ENCODE data around the gene SUMF2. TPM values are rescaled to one million over a fixed set of nuclear protein-coding genes. Genes with fewer than 3 reads are reported as not detected.
A peak's percentile ranks its signal among the peaks of the same experiment; 100 is the strongest.
"Not testable (repeated sequence)": the region's sequence is repeated elsewhere in the genome, so short reads cannot be mapped to it uniquely, and the experiment has no call there.

Gene SUMF2
- total RNA-seq, 4 donors from 2014 or later = 99.4 to 162 (median 132) TPM

GRCh38 chr7:56105508-56105907 lies 41.4 kb downstream of the SUMF2 start:
- Histone ChIP-seq H3K4me3 (peak overlapping the region; percentile 64 to 97 (median 84)), H3K36me3 (peaks cover 0 to 39% (median 13%) of the 10 kb centered on the region in 3 donors), H3K9me3 (no peaks in the 10 kb centered on the region), H3K4me1 (peaks cover 0 to 24% (median 9%) of the 10 kb centered on the region in 4 donors), H3K27ac (peak overlapping the region; percentile 82 to 98 (median 90)), H3K27me3 (peaks cover 0 to 5% of the 10 kb centered on the region in 2 donors)
- no peak for DNase-seq (ENCODE audit: low spot score in 2 of 2)
- 19 to 20% methylated on average over 6 of the region's 6 CpGs for WGBS, 2 donors
- TF ChIP-seq EP300 (IDR thresholded peaks at IDR 0.05) = no peak
- no peak for TF ChIP-seq POLR2A (IDR thresholded peaks at IDR 0.05)
- TF ChIP-seq, protein P1, sequence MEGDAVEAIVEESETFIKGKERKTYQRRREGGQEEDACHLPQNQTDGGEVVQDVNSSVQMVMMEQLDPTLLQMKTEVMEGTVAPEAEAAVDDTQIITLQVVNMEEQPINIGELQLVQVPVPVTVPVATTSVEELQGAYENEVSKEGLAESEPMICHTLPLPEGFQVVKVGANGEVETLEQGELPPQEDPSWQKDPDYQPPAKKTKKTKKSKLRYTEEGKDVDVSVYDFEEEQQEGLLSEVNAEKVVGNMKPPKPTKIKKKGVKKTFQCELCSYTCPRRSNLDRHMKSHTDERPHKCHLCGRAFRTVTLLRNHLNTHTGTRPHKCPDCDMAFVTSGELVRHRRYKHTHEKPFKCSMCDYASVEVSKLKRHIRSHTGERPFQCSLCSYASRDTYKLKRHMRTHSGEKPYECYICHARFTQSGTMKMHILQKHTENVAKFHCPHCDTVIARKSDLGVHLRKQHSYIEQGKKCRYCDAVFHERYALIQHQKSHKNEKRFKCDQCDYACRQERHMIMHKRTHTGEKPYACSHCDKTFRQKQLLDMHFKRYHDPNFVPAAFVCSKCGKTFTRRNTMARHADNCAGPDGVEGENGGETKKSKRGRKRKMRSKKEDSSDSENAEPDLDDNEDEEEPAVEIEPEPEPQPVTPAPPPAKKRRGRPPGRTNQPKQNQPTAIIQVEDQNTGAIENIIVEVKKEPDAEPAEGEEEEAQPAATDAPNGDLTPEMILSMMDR (IDR thresholded peaks at IDR 0.05) = no peak

- DNase-seq (ENCODE audit: low spot score in 2 of 2) = peak; percentile 92 to 93
- Histone ChIP-seq H3K4me3 (peak within 1 kb of the TSS; percentile 64 to 97 (median 84)), H3K27ac (peak within 1 kb of the TSS; percentile 82 to 98 (median 90)), H3K36me3 (peaks cover 0 to 30% (median 6%) of the 10 kb centered on the region in 3 donors), H3K4me1 (peaks cover 0 to 24% (median 9%) of the 10 kb centered on the region in 4 donors), H3K9me3 (no peaks in the 10 kb centered on the region), H3K27me3 (peaks cover 0 to 5% of the 10 kb centered on the region in 2 donors)
- TF ChIP-seq, protein P1 (IDR thresholded peaks at IDR 0.05) = no peak
- TF ChIP-seq POLR2A (IDR thresholded peaks at IDR 0.05) (peak; percentile 74 to 90), EP300 (IDR thresholded peaks at IDR 0.05) (peak; percentile 11 to 98)
- 2 to 5% methylated on average over 54 to 57 of the region's 57 CpGs for whole genome bisulfite sequencing, 2 donors
These were observed 42.3 kb downstream of the SUMF2 start, which contains the start of gene CHCHD2 for GRCh38 chr7:56106108-56107073. Gene CHCHD2, minus strand, starts transcription at chr7:56106476. Its CDS starts 63 bp downstream, at chr7:56106413.

DNA sequence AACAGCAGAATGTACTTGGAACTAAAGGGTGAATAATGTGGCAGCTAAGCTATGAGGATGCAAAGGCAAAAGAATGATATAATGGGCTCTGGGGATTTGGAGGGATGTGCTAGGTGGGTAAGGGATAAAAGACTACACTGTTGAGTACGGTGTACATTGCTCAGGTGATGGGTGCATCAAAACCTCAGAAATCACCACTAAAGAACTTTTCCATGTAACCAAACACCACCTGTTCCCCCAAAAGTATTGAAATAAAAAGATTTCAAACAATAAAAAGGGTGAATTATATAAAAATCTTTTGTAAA lies 43.8 kb downstream of the SUMF2 start:
- Histone ChIP-seq H3K27me3 (peaks cover 0 to 5% of the 10 kb centered on the region in 2 donors), H3K4me3 (no peak overlapping the region), H3K4me1 (peaks cover 0 to 24% (median 9%) of the 10 kb centered on the region in 4 donors), H3K27ac (no peak overlapping the region), H3K36me3 (peaks cover 0 to 15% (median under 1%) of the 10 kb centered on the region in 3 donors), H3K9me3 (no peaks in the 10 kb centered on the region)
- no peak for DNase-seq (ENCODE audit: low spot score in 2 of 2)
- 95 to 100% methylated on average over 1 of the region's 1 CpG for WGBS, 2 donors
- TF ChIP-seq POLR2A (IDR thresholded peaks at IDR 0.05) (no peak), EP300 (IDR thresholded peaks at IDR 0.05) (no peak)
- TF ChIP-seq, protein P1 (IDR thresholded peaks at IDR 0.05) = no peak

DNA sequence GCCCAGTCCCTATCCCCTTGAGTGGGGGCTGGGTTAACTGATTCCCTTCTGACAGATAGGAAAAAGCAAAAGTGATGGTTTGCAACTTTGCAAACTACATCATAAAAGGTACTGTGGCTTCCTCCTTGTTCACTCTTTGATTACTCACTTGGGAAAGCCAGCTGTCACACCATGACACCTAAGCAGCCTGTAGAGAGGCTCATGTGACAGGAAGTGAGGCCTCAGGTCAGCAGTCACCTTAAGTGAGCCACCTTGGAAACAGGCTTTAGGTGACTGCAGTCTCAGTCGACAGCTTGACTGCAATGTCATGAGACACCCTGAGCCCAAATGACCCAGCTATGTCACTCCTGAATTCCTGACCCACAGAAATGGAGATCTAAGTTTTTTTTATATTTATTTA lies 46.5 kb downstream of the SUMF2 start:
- WGBS, 2 donors = 75 to 81% methylated on average over 1 of the region's 1 CpG
- no peaks in the 10 kb centered on the region for H3K36me3 ChIP-seq
- no peak overlapping the region for H3K27ac ChIP-seq
- H3K9me3 ChIP-seq = no peaks in the 10 kb centered on the region
- H3K27me3 ChIP-seq = peaks cover 0 to 15% of the 10 kb centered on the region in 2 donors
- no peak for DNase-seq (ENCODE audit: low spot score in 2 of 2)
- H3K4me1 ChIP-seq = peaks cover 0 to 6% (median 0%) of the 10 kb centered on the region in 4 donors
- no peak overlapping the region for H3K4me3 ChIP-seq
- no peak for TF ChIP-seq POLR2A (IDR thresholded peaks at IDR 0.05)
- TF ChIP-seq, protein P1 (IDR thresholded peaks at IDR 0.05) = no peak
- no peak for TF ChIP-seq EP300 (IDR thresholded peaks at IDR 0.05)

DNA sequence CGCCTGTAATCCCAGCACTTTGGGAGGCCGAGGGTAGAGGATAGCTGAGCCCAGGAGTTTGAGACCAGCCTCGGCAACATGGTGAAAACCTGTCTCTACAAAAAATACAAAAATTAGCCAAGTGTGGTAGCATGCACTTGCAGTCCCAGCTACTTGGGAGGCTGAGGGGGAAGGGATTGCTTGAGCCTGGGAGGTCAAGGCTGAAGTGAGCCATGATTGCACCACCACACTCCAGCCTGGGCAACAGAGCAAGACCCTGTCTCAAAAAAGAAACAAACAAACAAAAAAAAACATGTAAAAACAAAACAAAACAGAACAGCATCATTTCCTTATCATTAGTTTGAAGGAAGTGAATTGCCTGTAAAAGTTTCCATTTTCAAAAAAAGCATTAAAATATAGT lies 48.2 kb downstream of the SUMF2 start:
- H3K27me3 ChIP-seq = peaks cover 0 to 31% of the 10 kb centered on the region in 2 donors
- H3K27ac ChIP-seq; DNase-seq (ENCODE audit: low spot score in 2 of 2); H3K36me3 ChIP-seq; H3K9me3 ChIP-seq; H3K4me1 ChIP-seq; H3K4me3 ChIP-seq: not testable (repeated sequence)
- WGBS, 2 donors = 85 to 87% methylated on average over 3 of the region's 3 CpGs

All from tibial nerve (tissue), 4 donors.